Body of pancreas (tissue), 4 donors: Measurements from ENCODE around the gene IMMP1L.

Source experiments
- CTCF ChIP-seq, 7 experiments: fragments of 450-650 bp in 4 of 7; fragments of 200-600 bp in 3 of 7; sonication (generic) in 3 of 7; IDR thresholded peaks; one replicate each; pipeline ENCODE4 v1.5.1; 2016 to 2019; ENCODE audit warnings: antibody characterized with exemption in 7 of 7
- POLR2A ChIP-seq, 3 donors: fragments of 450-650 bp; IDR thresholded peaks; one replicate each; pipeline ENCODE4 v1.6.1; 2016; ENCODE audit warnings: antibody characterized with exemption in 3 of 3, mild to moderate bottlenecking in 2 of 3

- TF ChIP-seq CTCF (IDR thresholded peaks at IDR 0.05) (no peak), POLR2A (IDR thresholded peaks at IDR 0.05) (no peak)
Observed at GRCh38 chr11:31414338-31414737, 95.1 kb downstream of the IMMP1L start.
